A673 (cell line): Measurements from ENCODE around the gene GALNT9.

Experiments used
- CTCF ChIP-seq: fragments of 300-800, 200-600 bp; sonication (generic); conservative IDR thresholded peaks from 2 replicates; pipeline ENCODE4 v1.5.1; 2017; ENCODE audit warnings: low read depth, mild to moderate bottlenecking, antibody characterized with exemption, low read length, moderate library complexity, mixed read lengths
- EZH2 ChIP-seq: fragments of 200-600 bp; sonication (generic); IDR thresholded peaks from 2 replicates; pipeline ENCODE4 v1.6.1; 2017; ENCODE audit warnings: borderline replicate concordance, low read depth, mild to moderate bottlenecking, mixed read lengths, antibody characterized with exemption, low read length; ENCODE audit not compliant: poor library complexity, severe bottlenecking

GRCh38 chr12:132236129-132236929 lies 93.1 kb downstream of the GALNT9 start:
- TF ChIP-seq CTCF: no peak
- no peak for TF ChIP-seq EZH2
